GM19035 (cell line): ENCODE data around the gene TTYH2.
"Not testable (repeated sequence)": the region's sequence is repeated elsewhere in the genome, so short reads cannot be mapped to it uniquely, and the experiment has no call there.

Source experiments
- ATAC-seq: cut with Tn5 transposase; IDR thresholded peaks from one replicate; pipeline ENCODE4 v1.9.1; 2021; ENCODE audit not compliant: unreplicated experiment

Gene TTYH2

DNA sequence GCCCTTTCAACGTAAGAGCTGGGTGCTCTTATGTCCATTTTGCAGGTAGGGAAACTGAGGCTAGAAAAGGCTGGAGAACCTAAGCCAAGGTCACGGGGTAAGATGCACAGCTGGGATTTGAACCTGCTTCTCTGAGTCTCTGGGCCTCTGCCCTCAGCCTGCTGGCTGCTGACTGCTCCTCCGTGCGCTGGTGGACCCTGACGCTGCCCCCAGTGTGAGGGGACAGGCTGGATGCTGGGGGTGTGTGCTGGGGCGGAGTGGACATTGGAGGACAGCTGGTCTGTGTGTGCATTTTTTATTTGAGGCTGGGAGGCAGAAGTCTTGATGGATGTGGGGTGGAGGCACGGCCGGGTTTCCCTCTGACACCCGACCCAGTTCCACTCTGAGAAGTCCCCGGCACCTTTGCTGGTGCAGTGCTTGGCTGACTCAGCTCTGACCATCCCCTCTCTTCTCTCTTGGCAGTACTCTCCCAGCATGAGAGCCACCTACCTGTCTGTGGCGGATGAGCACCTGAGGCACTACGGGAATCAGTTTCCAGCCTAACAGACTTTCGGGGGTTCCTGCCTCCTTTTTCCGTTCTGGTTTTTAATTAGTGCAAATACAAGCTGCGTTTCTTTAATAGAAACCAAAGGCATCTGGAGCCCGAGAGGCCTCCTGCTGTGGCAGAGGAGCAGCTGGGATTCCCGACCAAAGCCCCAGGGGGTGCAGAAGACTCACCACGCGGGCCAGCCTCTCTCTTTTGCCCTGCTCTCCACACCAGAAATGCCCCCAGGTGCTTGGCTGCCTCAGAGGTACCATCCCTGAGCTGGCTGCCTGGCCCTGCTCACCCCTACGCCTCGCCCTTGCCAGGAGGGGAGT is 46.5 kb downstream of the TTYH2 start:
- no peak for ATAC-seq

- no peak for ATAC-seq
Observed at GRCh38 chr17:74260525-74260850, 47.1 kb downstream of the TTYH2 start.

- no peak for ATAC-seq
Observed at GRCh38 chr17:74262601-74263000, 49.2 kb downstream of the TTYH2 start.

GRCh38 chr17:74267054-74267453 is 53.7 kb downstream of the TTYH2 start:
- not testable (repeated sequence) for ATAC-seq

GRCh38 chr17:74267579-74267978 is 54.2 kb downstream of the TTYH2 start:
- no peak for ATAC-seq

GRCh38 chr17:74267987-74268499 is 54.7 kb downstream of the TTYH2 start:
- no peak for ATAC-seq

GRCh38 chr17:74268558-74268957 is 55.2 kb downstream of the TTYH2 start:
- no peak for ATAC-seq

- no peak for ATAC-seq
Observed at GRCh38 chr17:74270333-74270732, 57.0 kb downstream of the TTYH2 start.

GRCh38 chr17:74271281-74271680 is 57.9 kb downstream of the TTYH2 start:
- no peak for ATAC-seq

DNA sequence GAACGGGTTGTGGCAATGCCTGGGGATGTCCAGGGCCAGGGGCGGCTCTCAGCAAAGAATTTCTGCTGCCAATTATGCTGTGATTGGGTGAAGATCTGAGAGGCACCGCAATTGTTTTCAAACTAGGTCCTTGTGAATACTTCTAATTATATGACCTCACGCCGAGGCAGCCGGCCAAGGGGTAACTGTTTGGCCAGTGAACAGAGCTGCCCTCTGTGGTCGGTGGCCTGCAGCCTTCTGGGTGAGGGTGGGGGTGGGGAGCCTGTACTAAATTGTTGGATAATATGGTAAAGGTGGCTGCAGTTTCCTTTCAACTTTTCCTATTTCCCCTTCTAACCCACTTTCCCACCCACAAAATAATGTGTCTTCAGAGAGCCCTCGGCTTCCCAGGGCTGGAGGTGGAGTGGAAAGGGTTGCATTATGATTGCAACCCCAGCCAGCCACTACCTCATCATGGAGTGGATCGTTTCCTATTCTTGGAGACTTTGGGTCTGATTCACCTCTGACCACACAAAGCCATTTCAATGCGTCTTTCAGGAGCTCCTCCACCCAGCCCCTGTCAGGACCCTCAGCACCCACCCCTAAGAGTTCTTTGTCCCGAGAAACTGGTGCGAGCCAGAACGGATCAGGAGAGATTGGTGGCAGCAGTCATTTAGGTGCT is 58.7 kb downstream of the TTYH2 start:
- ATAC-seq: no peak

GRCh38 chr17:74272731-74273201 is 59.4 kb downstream of the TTYH2 start:
- no peak for ATAC-seq

DNA sequence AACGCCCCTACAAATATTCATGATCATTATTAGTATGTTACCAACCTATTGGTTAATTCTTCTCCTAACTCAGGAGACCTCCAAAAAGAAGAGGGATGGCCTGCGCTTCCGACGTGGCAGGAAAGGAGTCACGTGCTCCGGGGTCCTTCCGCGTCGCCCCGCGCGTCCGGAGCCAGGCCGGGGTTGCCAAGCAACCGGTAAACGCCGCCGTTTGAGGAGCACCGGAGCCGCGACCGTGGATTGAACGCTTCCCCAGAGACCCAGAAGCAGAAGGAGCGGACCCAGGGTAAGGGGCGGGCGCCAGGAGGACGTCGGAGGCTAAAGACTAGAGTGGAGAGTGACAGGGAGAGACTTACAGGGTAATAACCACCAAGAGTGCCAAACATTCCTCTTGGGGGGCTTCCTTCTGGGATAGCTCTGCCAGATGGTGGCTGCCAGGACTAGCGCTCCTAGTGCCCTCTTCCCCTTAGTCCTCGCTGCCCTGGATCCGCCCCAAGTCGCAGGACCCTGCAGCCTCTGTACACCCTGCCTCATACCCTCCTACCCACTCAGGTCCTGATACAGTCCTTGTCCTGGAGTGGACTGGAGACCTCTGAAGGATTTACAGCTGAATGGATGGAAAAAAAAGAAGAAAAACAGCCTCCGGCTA is 60.8 kb downstream of the TTYH2 start, which contains the start of gene DNAI2:
Gene DNAI2 (plus strand): TSS at position 175 of the 649 bp plus-strand sequence. CDS start 7,584 bp downstream, outside the sequence.
- ATAC-seq: no peak

DNA sequence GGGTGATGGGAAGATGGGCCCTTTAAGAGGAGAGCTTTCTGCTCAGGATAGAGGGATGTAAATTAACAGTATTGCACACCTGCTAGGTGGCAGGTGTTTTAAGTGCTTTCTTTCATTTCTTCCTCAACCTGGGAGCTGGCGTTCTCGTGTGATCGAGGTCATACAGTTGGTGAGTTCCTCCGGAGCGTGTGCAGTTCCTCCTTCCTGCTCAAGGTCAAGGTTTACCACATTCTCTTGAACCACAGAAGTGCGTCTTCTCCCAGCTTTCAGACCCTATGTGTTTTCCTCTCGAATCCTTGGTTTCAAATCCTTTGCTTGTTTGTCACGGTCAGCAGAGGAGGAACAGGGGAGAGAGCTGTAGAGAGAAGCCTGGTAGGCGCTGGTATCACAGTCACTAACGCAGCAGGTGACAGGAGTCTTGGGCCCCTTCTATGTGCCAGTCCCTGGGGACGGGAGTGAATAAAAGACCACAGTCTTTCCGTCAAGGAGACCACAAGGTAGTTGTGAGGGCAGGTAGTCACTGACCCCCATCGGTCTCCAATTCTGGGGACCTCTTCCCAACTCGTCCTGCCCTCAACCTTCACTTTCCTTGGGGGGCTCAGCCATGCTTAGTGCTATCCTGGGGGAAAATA is 61.5 kb downstream of the TTYH2 start:
- no peak for ATAC-seq

DNA sequence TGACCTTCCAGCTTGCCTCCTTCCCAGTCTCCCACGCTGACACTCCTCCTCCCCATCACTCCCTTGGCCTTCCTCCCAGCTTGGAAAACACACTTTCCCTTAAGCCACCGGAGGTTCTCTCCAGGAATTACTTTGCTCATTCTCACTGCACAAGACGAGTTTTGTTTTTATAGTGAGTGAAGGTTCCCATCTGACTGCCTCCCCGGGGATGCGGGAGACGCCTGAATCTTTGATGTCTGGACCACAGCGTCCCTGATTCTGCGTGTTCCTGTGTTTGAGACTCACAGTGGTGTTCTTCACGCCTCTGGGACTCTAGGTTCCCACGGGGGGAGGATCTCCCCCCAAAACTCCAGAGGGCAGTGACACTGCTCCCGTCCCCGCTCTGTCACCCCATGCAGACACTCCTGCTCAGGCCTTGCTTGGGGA is 62.7 kb downstream of the TTYH2 start:
- no peak for ATAC-seq

GRCh38 chr17:74276541-74277009 is 63.2 kb downstream of the TTYH2 start:
- no peak for ATAC-seq

DNA sequence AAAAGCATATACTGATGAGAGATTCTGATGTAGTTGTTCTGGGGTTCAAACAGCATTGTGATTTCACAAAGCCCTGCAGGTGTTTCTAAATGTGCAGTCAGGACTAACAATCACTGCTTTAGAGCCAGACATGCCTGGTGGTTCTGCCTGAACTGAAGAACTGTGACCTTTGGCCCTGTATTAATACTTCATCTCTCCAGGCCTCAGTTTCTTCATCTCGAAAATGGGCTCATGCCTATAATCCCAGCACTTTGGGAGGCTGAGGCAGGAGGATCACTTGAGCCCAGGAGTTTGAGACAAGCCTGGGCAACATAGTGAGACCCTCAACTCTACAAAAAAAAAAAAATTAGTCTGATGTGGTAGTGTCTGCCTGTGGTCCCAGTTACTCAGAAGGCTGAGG is 64.6 kb downstream of the TTYH2 start:
- no peak for ATAC-seq

- not testable (repeated sequence) for ATAC-seq
Observed at GRCh38 chr17:74279617-74280016, 66.2 kb downstream of the TTYH2 start.

DNA sequence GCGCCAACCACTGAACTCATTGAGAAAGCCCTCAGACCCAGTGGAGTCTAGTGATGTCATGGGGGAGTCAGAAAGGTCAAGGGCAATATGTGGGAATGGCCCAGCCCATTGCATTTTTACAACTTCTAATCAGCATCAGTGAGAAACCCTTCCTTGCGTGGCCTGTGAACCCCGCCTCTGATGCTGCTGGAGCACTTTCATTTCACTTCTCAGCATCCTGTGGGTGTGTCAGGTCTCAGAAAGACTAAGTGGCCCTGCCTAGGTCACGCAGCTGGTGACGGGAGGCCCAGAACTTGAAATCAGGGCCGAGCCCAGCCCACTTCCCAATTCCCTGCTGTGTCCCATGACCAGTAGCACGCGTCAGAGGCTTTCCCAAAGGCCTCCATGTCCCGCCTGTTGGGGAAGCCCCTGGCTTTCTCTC is 66.7 kb downstream of the TTYH2 start:
- no peak for ATAC-seq

DNA sequence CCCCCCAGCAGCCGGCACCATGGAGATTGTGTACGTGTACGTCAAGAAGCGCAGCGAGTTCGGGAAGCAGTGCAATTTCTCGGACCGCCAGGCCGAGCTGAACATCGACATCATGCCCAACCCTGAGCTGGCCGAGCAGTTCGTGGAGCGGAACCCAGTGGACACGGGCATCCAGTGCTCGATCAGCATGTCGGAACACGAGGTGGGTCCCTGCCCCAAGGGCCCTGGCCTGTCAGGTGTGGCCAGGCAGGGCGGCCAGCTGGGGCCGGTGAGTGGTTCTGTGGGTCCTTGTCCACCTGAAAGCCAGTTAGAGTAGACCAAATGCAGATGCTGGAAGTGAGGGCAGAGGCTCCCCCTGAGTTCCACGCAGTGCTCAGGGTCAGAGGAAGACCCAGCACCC is 68.4 kb downstream of the TTYH2 start:
- no peak for ATAC-seq

- not testable (repeated sequence) for ATAC-seq
Observed at GRCh38 chr17:74282274-74282586, 68.9 kb downstream of the TTYH2 start.
